ENCODE data around the gene CNTN4.

CNTN4 gene

GRCh38 chr3:2847062-2847841 lies 748.6 kb downstream of the CNTN4 start:
- in situ Hi-C loops (cut with MboI; ENCODE audit: low sequenced_read_pairs): no loop called here

DNA sequence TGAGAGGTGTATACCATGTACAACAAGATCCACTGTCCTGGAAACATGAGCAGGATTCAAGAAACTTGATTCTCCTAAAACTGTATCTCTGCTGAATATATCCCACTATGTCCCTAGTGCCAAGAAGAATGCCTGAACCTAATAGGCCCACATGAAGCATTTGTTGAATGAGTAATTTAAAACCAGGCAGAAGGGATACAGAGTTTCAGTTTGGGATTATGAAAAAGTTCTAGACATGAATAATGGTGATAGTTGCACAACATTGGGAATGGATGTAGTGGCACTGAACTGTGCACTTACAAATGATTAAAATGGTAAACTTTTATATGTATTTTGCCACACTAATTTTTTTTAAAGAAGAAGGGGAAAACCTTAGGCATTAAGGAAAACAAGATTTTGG lies 750.4 kb downstream of the CNTN4 start:
- in situ Hi-C loops (cut with MboI; ENCODE audit: low sequenced_read_pairs): no loop called here

GRCh38 chr3:2850701-2851100 lies 752.0 kb downstream of the CNTN4 start:
- in situ Hi-C loops (cut with MboI; ENCODE audit: low sequenced_read_pairs): no loop called here

GRCh38 chr3:2851361-2851760 lies 752.7 kb downstream of the CNTN4 start:
- in situ Hi-C loops (cut with MboI; ENCODE audit: low sequenced_read_pairs): no loop called here

- in situ Hi-C loops (cut with MboI; ENCODE audit: low sequenced_read_pairs): no loop called here
These were observed 753.2 kb downstream of the CNTN4 start for GRCh38 chr3:2851835-2852234.

DNA sequence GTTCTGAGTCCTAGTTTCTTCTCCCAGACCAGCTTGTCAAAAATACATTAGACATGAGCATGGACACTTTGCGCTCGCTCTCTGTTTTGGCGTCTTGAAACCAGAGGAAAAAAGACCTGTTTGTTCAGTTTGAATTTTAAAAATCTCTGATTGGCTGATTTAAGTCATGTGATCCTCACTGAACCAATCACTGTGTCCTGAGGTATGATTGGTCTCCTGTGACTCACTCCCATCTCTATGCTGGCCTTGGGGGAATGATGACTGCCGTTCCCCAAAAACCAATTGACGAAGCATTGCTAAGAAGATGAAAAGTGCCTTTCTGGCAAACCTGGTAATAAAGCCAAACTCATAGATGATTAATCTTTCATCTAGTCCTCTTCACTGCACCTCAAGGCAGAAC lies 755.0 kb downstream of the CNTN4 start:
- in situ Hi-C loops (cut with MboI; ENCODE audit: low sequenced_read_pairs): no loop called here

GRCh38 chr3:2856138-2857133 lies 757.8 kb downstream of the CNTN4 start:
- in situ Hi-C loops (cut with MboI; ENCODE audit: low sequenced_read_pairs): no loop called here

GRCh38 chr3:2860626-2861025 lies 762.0 kb downstream of the CNTN4 start:
- in situ Hi-C loops (cut with MboI; ENCODE audit: low sequenced_read_pairs): no loop called here

DNA sequence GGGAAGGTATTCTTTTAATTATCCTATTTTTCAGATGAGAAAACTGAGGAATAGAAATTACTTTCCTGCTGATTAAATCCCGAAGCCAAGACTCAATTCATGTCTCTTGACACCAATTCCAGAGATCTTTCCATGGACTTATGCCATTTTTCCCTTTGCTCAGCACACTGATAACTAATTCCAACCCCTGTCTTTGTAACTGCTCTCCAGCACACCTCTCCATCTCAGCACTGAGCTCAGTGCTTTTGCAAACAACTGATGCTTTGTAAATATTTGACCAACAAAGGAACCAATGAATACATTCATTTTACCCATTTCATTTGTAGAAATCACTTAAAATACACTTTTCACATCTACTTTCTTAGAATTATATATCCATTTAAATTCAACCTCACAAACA lies 762.5 kb downstream of the CNTN4 start:
- in situ Hi-C loops (cut with MboI; ENCODE audit: low sequenced_read_pairs): no loop called here

DNA sequence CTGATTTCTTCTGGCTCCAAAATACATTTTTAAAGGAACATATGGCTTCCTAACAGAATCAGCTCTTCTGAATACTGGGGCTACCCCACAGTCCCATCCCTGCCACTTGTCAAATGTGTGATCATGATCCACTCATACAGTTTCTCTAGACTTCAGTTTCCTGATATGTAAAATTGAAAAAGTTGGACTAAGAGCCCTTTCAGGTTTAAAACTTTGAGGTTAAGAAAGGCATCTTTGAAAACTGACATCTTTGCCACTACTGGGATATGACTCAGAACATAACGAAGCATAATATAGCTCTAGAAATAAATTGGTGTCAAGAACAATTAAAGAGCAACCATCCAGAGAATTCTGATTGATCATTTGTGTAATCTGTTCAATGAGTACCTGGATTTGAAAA lies 763.3 kb downstream of the CNTN4 start:
- in situ Hi-C loops (cut with MboI; ENCODE audit: low sequenced_read_pairs): no loop called here

- in situ Hi-C loops (cut with MboI; ENCODE audit: low sequenced_read_pairs): no loop called here
These were observed 763.7 kb downstream of the CNTN4 start for GRCh38 chr3:2862366-2862765.

GRCh38 chr3:2863127-2863526 lies 764.5 kb downstream of the CNTN4 start:
- in situ Hi-C loops (cut with MboI; ENCODE audit: low sequenced_read_pairs): no loop called here

DNA sequence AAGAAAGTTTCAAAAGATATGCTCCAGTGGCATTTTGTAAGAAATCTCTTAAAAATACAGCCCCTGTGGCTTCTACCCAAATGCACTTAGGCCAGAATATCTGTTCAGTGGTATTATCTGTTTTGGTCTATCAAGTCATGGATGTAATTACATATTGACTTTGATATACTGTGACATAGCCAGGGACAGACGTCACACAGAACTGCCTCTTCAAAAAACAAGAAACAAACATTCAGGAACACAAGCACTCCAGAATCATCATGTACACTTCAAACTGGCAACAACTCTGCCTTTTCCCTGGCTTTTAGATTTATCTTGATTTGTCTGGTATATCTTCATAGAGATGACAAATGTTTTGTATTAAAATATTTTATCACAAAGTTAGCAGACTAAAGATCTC lies 771.2 kb downstream of the CNTN4 start:
- in situ Hi-C loops (cut with MboI; ENCODE audit: low sequenced_read_pairs): no loop called here

DNA sequence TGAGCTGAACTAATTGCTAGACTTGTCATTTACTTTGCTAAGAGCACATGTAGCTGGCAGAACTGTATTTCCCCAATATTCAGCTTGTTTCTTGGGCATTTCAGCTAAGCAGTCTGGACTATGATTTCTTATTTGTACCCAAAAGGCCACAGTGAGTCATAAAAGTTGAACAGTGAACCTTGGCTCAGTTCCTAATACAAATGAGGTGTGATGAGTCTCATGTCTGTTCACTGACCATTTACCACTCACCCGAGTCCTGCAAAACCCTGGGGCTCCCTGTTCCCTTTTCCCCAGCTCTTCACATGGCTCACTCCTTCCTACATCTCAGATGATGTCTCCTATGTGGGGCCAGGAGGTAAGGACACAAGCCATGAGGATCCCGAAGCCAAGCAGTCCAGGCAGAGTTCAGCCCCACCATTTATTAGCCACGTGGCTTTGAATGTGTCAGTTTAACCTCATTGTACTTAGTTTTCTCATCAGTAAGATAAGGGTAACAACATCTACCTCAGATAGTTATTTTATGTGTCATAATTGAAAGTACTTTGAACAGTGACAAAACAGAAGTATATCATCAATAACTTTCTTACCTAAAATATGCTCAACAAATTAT lies 772.2 kb downstream of the CNTN4 start:
- in situ Hi-C loops (cut with MboI; ENCODE audit: low sequenced_read_pairs): no loop called here

GRCh38 chr3:2872884-2873283 lies 774.2 kb downstream of the CNTN4 start:
- in situ Hi-C loops (cut with MboI; ENCODE audit: low sequenced_read_pairs): no loop called here

DNA sequence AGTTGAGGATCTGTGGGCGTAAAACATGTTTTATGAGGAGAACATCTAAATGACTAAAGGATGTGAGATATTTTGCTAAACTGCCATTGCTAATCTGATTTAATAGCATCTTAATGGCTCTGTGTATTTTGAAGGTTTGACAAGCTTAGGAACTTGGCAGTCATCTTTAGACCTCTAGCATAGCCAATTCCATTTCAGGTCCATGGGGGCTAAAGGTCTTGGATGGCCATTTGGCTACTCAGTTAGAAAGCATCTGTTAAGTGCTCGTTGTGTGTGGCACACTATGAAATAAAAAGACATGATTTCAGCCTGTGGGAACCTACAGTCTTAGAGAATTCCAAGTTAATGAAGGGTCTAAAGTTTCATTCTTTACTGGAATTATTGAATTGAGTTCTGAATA lies 775.3 kb downstream of the CNTN4 start:
- in situ Hi-C loops (cut with MboI; ENCODE audit: low sequenced_read_pairs): no loop called here

- in situ Hi-C loops (cut with MboI; ENCODE audit: low sequenced_read_pairs): no loop called here
These were observed 777.0 kb downstream of the CNTN4 start for GRCh38 chr3:2875699-2876098.

- in situ Hi-C loops (cut with MboI; ENCODE audit: low sequenced_read_pairs): no loop called here
These were observed 777.7 kb downstream of the CNTN4 start for GRCh38 chr3:2876362-2876761.

- in situ Hi-C loops (cut with MboI; ENCODE audit: low sequenced_read_pairs): no loop called here
These were observed 780.4 kb downstream of the CNTN4 start for GRCh38 chr3:2879023-2879422.

GRCh38 chr3:2879587-2879986 lies 780.9 kb downstream of the CNTN4 start:
- in situ Hi-C loops (cut with MboI; ENCODE audit: low sequenced_read_pairs): no loop called here

DNA sequence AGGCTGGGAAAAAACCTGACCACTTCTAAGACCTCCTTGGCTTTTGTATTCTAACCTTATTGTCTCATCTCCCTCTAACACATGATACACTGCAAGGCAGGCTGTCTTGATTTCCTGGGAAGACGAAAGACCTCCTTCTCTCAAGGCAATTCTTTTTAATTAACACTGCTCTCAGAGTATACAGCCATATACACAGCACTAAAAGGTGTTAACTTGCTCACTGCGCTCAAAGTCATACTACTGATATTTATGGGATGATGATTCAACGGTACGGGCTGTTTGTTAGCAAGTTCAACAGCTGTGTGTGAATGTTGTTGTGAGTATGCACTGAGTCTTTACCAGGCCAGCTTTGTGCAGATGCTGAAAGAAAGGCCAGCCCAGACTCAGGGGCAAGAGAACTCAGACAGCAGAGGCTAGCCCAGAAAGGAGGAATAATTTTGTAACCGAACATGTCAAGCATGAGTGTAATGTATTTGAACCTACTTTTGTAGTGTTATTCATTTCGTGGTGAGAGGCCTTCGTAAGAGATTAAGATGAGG lies 781.6 kb downstream of the CNTN4 start:
- in situ Hi-C loops (cut with MboI; ENCODE audit: low sequenced_read_pairs): no loop called here
